ENCODE data around the gene ELAVL1. TPM values are rescaled to one million over a fixed set of nuclear protein-coding genes. Genes with fewer than 3 reads are reported as not detected.

ELAVL1 gene
- total and polyA plus RNA-seq, 2 of the 13 experiments (the other 11 are each of a cell fraction or from before 2014, with no cell fraction given) = 27.9 to 38.4 TPM

- TF ChIP-seq ZNF569 (CRISPR knock-in tag; IDR thresholded peaks at IDR 0.05; ENCODE audit: borderline replicate concordance) = no peak
- no peak for TF ChIP-seq ZNF382 (CRISPR knock-in tag; IDR thresholded peaks at IDR 0.05; ENCODE audit: borderline replicate concordance)
- 0 out of 2 replicates have a peak, but pooled peaks have one; percentile 25 for TF ChIP-seq ZNF205 (CRISPR knock-in tag; IDR thresholded peaks at IDR 0.05)
- peak; percentile 67; the same call in 1 of the 2 replicates for TF ChIP-seq MEF2D (CRISPR knock-in tag; IDR thresholded peaks at IDR 0.05)
- TF ChIP-seq, protein P1, sequence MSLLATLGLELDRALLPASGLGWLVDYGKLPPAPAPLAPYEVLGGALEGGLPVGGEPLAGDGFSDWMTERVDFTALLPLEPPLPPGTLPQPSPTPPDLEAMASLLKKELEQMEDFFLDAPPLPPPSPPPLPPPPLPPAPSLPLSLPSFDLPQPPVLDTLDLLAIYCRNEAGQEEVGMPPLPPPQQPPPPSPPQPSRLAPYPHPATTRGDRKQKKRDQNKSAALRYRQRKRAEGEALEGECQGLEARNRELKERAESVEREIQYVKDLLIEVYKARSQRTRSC (CRISPR knock-in tag; IDR thresholded peaks at IDR 0.05; ENCODE audit: low read depth) = no peak
- 0 out of 2 replicates have a peak, but pooled peaks have one; percentile 30 for TF ChIP-seq MTA1 (CRISPR knock-in tag; IDR thresholded peaks at IDR 0.05; ENCODE audit: borderline replicate concordance)
- no peak for TF ChIP-seq FLYWCH1 (CRISPR knock-in tag; IDR thresholded peaks at IDR 0.05)
- peak; percentile 60; the same call in 1 of the 2 replicates for TF ChIP-seq ZNF160 (CRISPR knock-in tag; IDR thresholded peaks at IDR 0.05)
- no peak for TF ChIP-seq ZNF619 (CRISPR knock-in tag; IDR thresholded peaks at IDR 0.05)
- no peak for TF ChIP-seq CAMTA2 (CRISPR knock-in tag; IDR thresholded peaks at IDR 0.05; ENCODE audit: borderline replicate concordance)
- TF ChIP-seq HOXD1 (CRISPR knock-in tag; IDR thresholded peaks at IDR 0.05) = peak; percentile 62
- no peak for TF ChIP-seq DZIP1 (CRISPR knock-in tag; IDR thresholded peaks at IDR 0.05)
- no peak; the same call in 1 of the 2 replicates for TF ChIP-seq KMT2B (CRISPR knock-in tag; IDR thresholded peaks at IDR 0.05)
- TF ChIP-seq SKI (IDR thresholded peaks at IDR 0.05; ENCODE audit: partially characterized antibody) = peak; percentile 27
- 0 out of 2 replicates have a peak, but pooled peaks have one; percentile 70 for TF ChIP-seq ZNF761 (CRISPR knock-in tag; conservative IDR thresholded peaks at IDR 0.05)
- TF ChIP-seq, protein P2, sequence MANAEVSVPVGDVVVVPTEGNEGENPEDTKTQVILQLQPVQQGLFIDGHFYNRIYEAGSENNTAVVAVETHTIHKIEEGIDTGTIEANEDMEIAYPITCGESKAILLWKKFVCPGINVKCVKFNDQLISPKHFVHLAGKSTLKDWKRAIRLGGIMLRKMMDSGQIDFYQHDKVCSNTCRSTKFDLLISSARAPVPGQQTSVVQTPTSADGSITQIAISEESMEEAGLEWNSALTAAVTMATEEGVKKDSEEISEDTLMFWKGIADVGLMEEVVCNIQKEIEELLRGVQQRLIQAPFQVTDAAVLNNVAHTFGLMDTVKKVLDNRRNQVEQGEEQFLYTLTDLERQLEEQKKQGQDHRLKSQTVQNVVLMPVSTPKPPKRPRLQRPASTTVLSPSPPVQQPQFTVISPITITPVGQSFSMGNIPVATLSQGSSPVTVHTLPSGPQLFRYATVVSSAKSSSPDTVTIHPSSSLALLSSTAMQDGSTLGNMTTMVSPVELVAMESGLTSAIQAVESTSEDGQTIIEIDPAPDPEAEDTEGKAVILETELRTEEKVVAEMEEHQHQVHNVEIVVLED (CRISPR knock-in tag; IDR thresholded peaks at IDR 0.05; ENCODE audit: borderline replicate concordance) = peak; percentile 82
- TF ChIP-seq MAFK (conservative IDR thresholded peaks at IDR 0.05 in 1 of 2, IDR thresholded peaks at IDR 0.05 in 1 of 2; ENCODE audit: low read length in 2 of 2) = no peak
- TF ChIP-seq KLF9 (CRISPR knock-in tag; IDR thresholded peaks at IDR 0.05; ENCODE audit: low read depth) = no peak
- peak; percentile 52; the same call in 1 of the 2 replicates for TF ChIP-seq ATF7-NPFF (CRISPR knock-in tag; IDR thresholded peaks at IDR 0.05; ENCODE audit: low read depth)
- no peak for TF ChIP-seq ZNF138 (CRISPR knock-in tag; IDR thresholded peaks at IDR 0.05; ENCODE audit: low read depth)
- peak; percentile 57 for TF ChIP-seq ZNF574 (CRISPR knock-in tag; IDR thresholded peaks at IDR 0.05)
Measured at GRCh38 chr19:7919610-7920518, 85.6 kb downstream of the ELAVL1 start, which contains the start of gene SNAPC2 (continued).
